IMR-90 (cell line): ENCODE data around the gene CEBPB. TPM values are rescaled to one million over a fixed set of nuclear protein-coding genes. Genes with fewer than 3 reads are reported as not detected.

Experiments
- ATAC-seq: fragments of 200-7000 bp; cut with Tn5 transposase; 2 replicates; pipeline ENCODE4 v1.9.1; 2020; ENCODE audit warnings: low read depth, mild to moderate bottlenecking, moderate library complexity
- BruUV-seq: library from RNA; stranded (reverse); fragments of 400-500 nt; replicated peaks from 2 replicates; lab custom pipeline; 2021; lab: Mats Ljungman, UMichigan
- CTCF ChIA-PET: fragments of 300-600 bp; formaldehyde crosslinking; extraction: SDS; loops from one replicate; lab custom pipeline; 2021; ENCODE audit warnings: antibody characterized with exemption; lab: Yijun Ruan, JAX
- POLR2A ChIA-PET: fragments of 300-600 bp; sonication (Branson Sonifier 250); formaldehyde crosslinking; loops from one replicate; lab custom pipeline; 2022; ENCODE audit warnings: antibody characterized with exemption; ENCODE audit not compliant: unreplicated experiment; lab: Charles Lee
- DNase-seq: peaks from one replicate; pipeline ENCODE4 v3.0.0; 2013
- H2AFZ ChIP-seq: replicated peaks from 2 replicates; pipeline ENCODE3; 2013; ENCODE audit warnings: low read length, mild to moderate bottlenecking; ENCODE audit not compliant: poor library complexity
- H2AK5ac ChIP-seq: 2 replicates; pipeline ENCODE4 v1.6.1; 2013; ENCODE audit warnings: low read depth, low read length, inconsistent platforms
- H2AK9ac ChIP-seq: replicated peaks from 2 replicates; pipeline ENCODE3; 2013; ENCODE audit warnings: mild to moderate bottlenecking, low read depth, low read length, moderate library complexity; ENCODE audit not compliant: poor library complexity
- H2BK120ac ChIP-seq: 2 replicates; pipeline ENCODE4 v1.6.1; 2013; ENCODE audit warnings: low read depth, low read length, inconsistent platforms
- H2BK15ac ChIP-seq: 3 replicates; pipeline ENCODE4 v1.6.1; 2013; ENCODE audit warnings: low read depth, low read length, inconsistent platforms
- H2BK20ac ChIP-seq: 2 replicates; pipeline ENCODE4 v1.6.1; 2013; ENCODE audit warnings: low read depth, mild to moderate bottlenecking, inconsistent platforms, low read length, moderate library complexity
- H2BK5ac ChIP-seq: 2 replicates; pipeline ENCODE4 v1.6.1; 2013; ENCODE audit warnings: mild to moderate bottlenecking, low read depth, low read length, inconsistent platforms; ENCODE audit not compliant: poor library complexity, severe bottlenecking
- H3K14ac ChIP-seq: replicated peaks from 2 replicates; pipeline ENCODE4 v1.6.1; 2013; ENCODE audit warnings: low read depth, low read length, inconsistent platforms
- H3K18ac ChIP-seq: 2 replicates; pipeline ENCODE4 v1.6.1; 2013; ENCODE audit warnings: low read depth, low read length, control low read depth
- H3K23ac ChIP-seq: 2 replicates; pipeline ENCODE4 v1.6.1; 2013; ENCODE audit warnings: low read depth, low read length, inconsistent platforms
- H3K27ac ChIP-seq: 2 replicates; pipeline ENCODE4 v1.5.1; 2013; ENCODE audit warnings: mild to moderate bottlenecking, control low read depth, low read length; ENCODE audit not compliant: insufficient read depth
- H3K27me3 ChIP-seq: 2 replicates; pipeline ENCODE4 v1.6.1; 2013; ENCODE audit warnings: low read length; ENCODE audit not compliant: control insufficient read depth, insufficient read depth
- H3K36me3 ChIP-seq: 2 replicates; pipeline ENCODE4 v1.6.1; 2013; ENCODE audit warnings: low read length, mixed read lengths; ENCODE audit not compliant: control insufficient read depth, insufficient read depth
- H3K4ac ChIP-seq: 2 replicates; pipeline ENCODE4 v1.6.1; 2013; ENCODE audit warnings: low read depth, low read length, inconsistent platforms
- H3K4me1 ChIP-seq: 2 replicates; pipeline ENCODE4 v1.6.1; 2013; ENCODE audit warnings: low read length, mixed read lengths; ENCODE audit not compliant: control insufficient read depth, insufficient read depth
- H3K4me2 ChIP-seq: 2 replicates; pipeline ENCODE4 v1.6.1; 2013; ENCODE audit warnings: low read depth, mild to moderate bottlenecking, control low read depth, low read length, moderate library complexity
- H3K4me3 ChIP-seq: 2 replicates; pipeline ENCODE4 v1.5.1; 2013; ENCODE audit warnings: low read depth, mild to moderate bottlenecking, control low read depth, low read length, moderate library complexity; ENCODE audit not compliant: insufficient read depth
- H3K56ac ChIP-seq: 2 replicates; pipeline ENCODE4 v1.6.1; 2013; ENCODE audit warnings: low read length, inconsistent platforms; ENCODE audit not compliant: insufficient read depth; ENCODE audit errors: extremely low read depth
- H3K79me1 ChIP-seq, 2 experiments: 2 replicates each; pipeline ENCODE4 v1.6.1; 2013; ENCODE audit warnings: low read length in 2 of 2, inconsistent platforms in 1 of 2, low read depth in 1 of 2
- H3K9ac ChIP-seq: 2 replicates; pipeline ENCODE4 v1.6.1; 2013; ENCODE audit warnings: low read depth, low read length, control low read depth
- H3K9me1 ChIP-seq: 2 replicates; pipeline ENCODE4 v1.6.1; 2013; ENCODE audit warnings: low read length, inconsistent platforms; ENCODE audit not compliant: insufficient read depth
- H3K9me3 ChIP-seq: 2 replicates; pipeline ENCODE4 v1.6.1; 2013; ENCODE audit warnings: low read length; ENCODE audit not compliant: control insufficient read depth, insufficient read depth
- H4K20me1 ChIP-seq: 2 replicates; pipeline ENCODE4 v1.6.1; 2013; ENCODE audit warnings: low read length, inconsistent platforms; ENCODE audit not compliant: insufficient read depth
- H4K5ac ChIP-seq: 2 replicates; pipeline ENCODE4 v1.6.1; 2013; ENCODE audit warnings: mild to moderate bottlenecking, low read depth, low read length, control low read depth
- H4K8ac ChIP-seq, 2 experiments: 2 replicates each; pipeline ENCODE4 v1.6.1; 2013; ENCODE audit warnings: low read depth in 2 of 2, low read length in 2 of 2, control low read depth in 1 of 2, inconsistent platforms in 1 of 2
- H4K91ac ChIP-seq: 2 replicates; pipeline ENCODE4 v1.6.1; 2013; ENCODE audit warnings: low read depth, low read length, inconsistent platforms; ENCODE audit not compliant: insufficient read depth
- BHLHE40 ChIP-seq: fragments of 150-350 bp; IDR thresholded peaks from 2 replicates; pipeline ENCODE4 v1.6.1; 2016; ENCODE audit warnings: mild to moderate bottlenecking, low read depth, low read length
- CEBPB ChIP-seq: IDR thresholded peaks from 2 replicates; pipeline ENCODE4 v1.6.1; 2012; ENCODE audit warnings: low read depth, low read length, improper control_type of control experiment
- CHD1 ChIP-seq: IDR thresholded peaks from 2 replicates; pipeline ENCODE4 v1.6.1; 2012; ENCODE audit warnings: low read depth, low read length, improper control_type of control experiment
- FOS ChIP-seq: fragments of 150-350 bp; IDR thresholded peaks from 2 replicates; pipeline ENCODE4 v1.6.1; 2016; ENCODE audit warnings: low read depth, low read length
- MAFK ChIP-seq: IDR thresholded peaks from 2 replicates; pipeline ENCODE4 v1.6.1; 2012; ENCODE audit warnings: low read depth, low read length, improper control_type of control experiment
- MAZ ChIP-seq: IDR thresholded peaks from 2 replicates; pipeline ENCODE4 v1.6.1; 2012; ENCODE audit warnings: low read depth, mild to moderate bottlenecking, low read length, improper control_type of control experiment, moderate library complexity, borderline replicate concordance
- MXI1 ChIP-seq: IDR thresholded peaks from 2 replicates; pipeline ENCODE4 v1.6.1; 2012; ENCODE audit warnings: low read depth, mild to moderate bottlenecking, low read length, moderate library complexity, borderline replicate concordance
- NFE2L2 ChIP-seq: fragments of 150-350 bp; IDR thresholded peaks from 2 replicates; pipeline ENCODE4 v1.6.1; 2016; ENCODE audit warnings: low read depth, mild to moderate bottlenecking, low read length
- POLR2A ChIP-seq: IDR thresholded peaks from 2 replicates; pipeline ENCODE4 v1.6.1; 2012; ENCODE audit warnings: mild to moderate bottlenecking, low read depth, low read length
- RAD21 ChIP-seq: IDR thresholded peaks from 2 replicates; pipeline ENCODE4 v1.6.1; 2012; ENCODE audit warnings: low read length, improper control_type of control experiment
- RCOR1 ChIP-seq: IDR thresholded peaks from 2 replicates; pipeline ENCODE4 v1.6.1; 2012; ENCODE audit warnings: mild to moderate bottlenecking, low read length, improper control_type of control experiment; ENCODE audit not compliant: insufficient replicate concordance
- RFX5 ChIP-seq: IDR thresholded peaks from 2 replicates; pipeline ENCODE4 v1.8.0; 2012; ENCODE audit warnings: low read depth, mild to moderate bottlenecking, low read length, moderate library complexity
- SMC3 ChIP-seq: fragments of 150-350 bp; IDR thresholded peaks from 2 replicates; pipeline ENCODE4 v1.6.1; 2016; ENCODE audit warnings: low read depth, mild to moderate bottlenecking, antibody characterized with exemption, low read length, moderate library complexity
- WGBS, 2 experiments: methylation state at CpG; one replicate each; pipeline versions ENCODE4 v1.1.5 to v1.1.7; 2013; ENCODE audit warnings: missing lambda C conversion rate in 2 of 2; ENCODE audit not compliant: insufficient read length in 1 of 2; ENCODE audit errors: extremely low coverage in 2 of 2; 5-methylcytosine and 5-hydroxymethylcytosine counted together
- dilution Hi-C: fragments of 300-500 bp; cut with HindIII; formaldehyde crosslinking; loops from one replicate; pipeline ENCODE4 v1.14.3; 2018; ENCODE audit warnings: low sequenced_read_pairs; ENCODE audit not compliant: unreplicated experiment
- in situ Hi-C: fragments of 300-500 bp; cut with MboI; formaldehyde crosslinking; loops from 3 replicates; pipeline ENCODE4 v1.14.3; 2019; ENCODE audit warnings: low sequenced_read_pairs, inconsistent platforms, mixed read lengths
- intact Hi-C: fragments of 100-400 bp; cut with micrococcal nuclease; formaldehyde crosslinking; loops from 2 replicates; pipeline ENCODE4 v1.10.0; 2022
- polyA plus RNA-seq, 3 experiments: library from polyadenylated mRNA; depleted of rRNA; stranded (reverse); fragments of >200 nt; gene quantifications; 2 replicates each; pipeline ENCODE4 v1.2.3, GENCODE V29; 2012; ENCODE audit warnings: low replicate concordance in 1 of 3
- total RNA-seq: library from RNA; depleted of rRNA; stranded (reverse); fragments of >200 nt; gene quantifications from 2 replicates; pipeline ENCODE4 v1.2.3, GENCODE V29; 2012
- TF ChIP-seq, protein P1 (sequence below): fragments of 150-350 bp; IDR thresholded peaks from 2 replicates; pipeline ENCODE4 v1.6.1; 2016; ENCODE audit warnings: low read depth, mild to moderate bottlenecking, low read length, moderate library complexity, borderline replicate concordance

CEBPB gene
- total and polyA plus RNA-seq, 2 of the 4 experiments (the other 2 are of a cell fraction): 3.4 to 17.4 TPM

DNA sequence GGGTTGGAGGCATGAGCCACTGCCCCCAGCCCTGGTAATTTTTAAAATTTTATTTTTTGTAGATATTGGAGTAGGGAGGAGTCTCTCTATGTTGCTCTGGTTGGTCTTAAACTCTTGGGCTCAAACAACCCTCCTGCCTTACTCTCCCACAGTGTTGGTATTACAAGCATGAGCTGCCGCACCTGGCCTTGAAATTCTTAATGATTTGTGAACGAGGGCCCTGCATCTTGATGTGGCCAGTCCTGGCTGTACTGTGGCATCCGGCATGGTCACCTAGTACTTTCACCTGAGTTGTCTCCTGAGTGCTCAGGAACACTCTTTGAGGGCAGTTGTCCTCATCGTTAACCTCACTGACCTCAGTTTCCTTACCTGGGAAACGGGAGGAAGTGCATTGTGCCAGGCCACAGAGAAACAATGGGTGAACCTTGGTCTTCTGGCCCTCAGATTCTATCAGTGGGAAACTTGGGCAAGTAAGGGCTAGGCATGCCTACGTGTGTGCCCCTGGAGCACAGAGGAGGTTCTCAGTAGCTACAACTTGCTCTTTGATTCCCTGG is 19.5 kb downstream of the CEBPB start:
- Histone ChIP-seq H2AFZ (no peak overlapping the region), H4K91ac (no peak overlapping the region), H4K20me1 (no peaks in the 10 kb centered on the region), H2BK120ac (no peak overlapping the region), H3K36me3 (no peaks in the 10 kb centered on the region), H2AK9ac (no peak overlapping the region), H3K14ac (no peak overlapping the region), H3K27ac (no peak overlapping the region), H3K56ac (no peak overlapping the region), H3K27me3 (no peaks in the 10 kb centered on the region), H3K4ac (no peak overlapping the region), H2BK20ac (no peak overlapping the region), H3K18ac (no peak overlapping the region), H4K8ac (no peak overlapping the region), H3K23ac (no peak overlapping the region), H2AK5ac (no peak overlapping the region), H3K9me1 (peaks cover 3% of the 10 kb centered on the region; the same call in 1 of the 2 replicates), H2BK5ac (no peak overlapping the region), H3K79me1 (no peaks in the 10 kb centered on the region), H3K4me3 (no peak overlapping the region), H3K4me1 (0 out of 2 replicates have a peak, but pooled peaks cover 1% of the 10 kb centered on the region), H4K5ac (no peak overlapping the region), H3K9ac (no peak overlapping the region), H3K9me3 (no peaks in the 10 kb centered on the region), H2BK15ac (no peak overlapping the region), H3K4me2 (no peak overlapping the region)
- intact Hi-C loops: no loop called here
- ChIA-PET POLR2A (no interaction called here), CTCF (no interaction called here)
- in situ Hi-C loops: no loop called here
- ATAC-seq (no peak), DNase-seq (no peak)
- dilution Hi-C loops: no loop called here
- WGBS, 2 experiments: 89% methylated on average over 4 of the region's 6 CpGs; no CpG with 5 or more reads in 1 of the 2 experiments
- BruUV-seq: no TSS peak
- TF ChIP-seq FOS (no peak), RCOR1 (no peak), SMC3 (no peak), MAZ (no peak), POLR2A (no peak), NFE2L2 (no peak), MAFK (no peak), CEBPB (no peak), RFX5 (no peak), MXI1 (no peak), BHLHE40 (no peak), CHD1 (no peak), RAD21 (no peak)
- TF ChIP-seq, protein P1, sequence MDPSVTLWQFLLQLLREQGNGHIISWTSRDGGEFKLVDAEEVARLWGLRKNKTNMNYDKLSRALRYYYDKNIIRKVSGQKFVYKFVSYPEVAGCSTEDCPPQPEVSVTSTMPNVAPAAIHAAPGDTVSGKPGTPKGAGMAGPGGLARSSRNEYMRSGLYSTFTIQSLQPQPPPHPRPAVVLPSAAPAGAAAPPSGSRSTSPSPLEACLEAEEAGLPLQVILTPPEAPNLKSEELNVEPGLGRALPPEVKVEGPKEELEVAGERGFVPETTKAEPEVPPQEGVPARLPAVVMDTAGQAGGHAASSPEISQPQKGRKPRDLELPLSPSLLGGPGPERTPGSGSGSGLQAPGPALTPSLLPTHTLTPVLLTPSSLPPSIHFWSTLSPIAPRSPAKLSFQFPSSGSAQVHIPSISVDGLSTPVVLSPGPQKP: no peak
